GM12875 (cell line): ENCODE data around the gene OSBPL2.

Experiments
- H3K4me3 ChIP-seq: one replicate; pipeline ENCODE4 v1.5.1; 2011; ENCODE audit warnings: low read depth, low read length, control low read depth
- TF ChIP-seq, protein P1 (sequence below): IDR thresholded peaks from 2 replicates; pipeline ENCODE4 v1.5.1; 2011; ENCODE audit warnings: low read depth, mild to moderate bottlenecking, control low read depth, inconsistent platforms, low read length, moderate library complexity, borderline replicate concordance; ENCODE audit not compliant: insufficient read depth

OSBPL2 gene

GRCh38 chr20:62311832-62312661, 73.7 kb downstream of the OSBPL2 start:
- no peak overlapping the region for H3K4me3 ChIP-seq
- TF ChIP-seq, protein P1, sequence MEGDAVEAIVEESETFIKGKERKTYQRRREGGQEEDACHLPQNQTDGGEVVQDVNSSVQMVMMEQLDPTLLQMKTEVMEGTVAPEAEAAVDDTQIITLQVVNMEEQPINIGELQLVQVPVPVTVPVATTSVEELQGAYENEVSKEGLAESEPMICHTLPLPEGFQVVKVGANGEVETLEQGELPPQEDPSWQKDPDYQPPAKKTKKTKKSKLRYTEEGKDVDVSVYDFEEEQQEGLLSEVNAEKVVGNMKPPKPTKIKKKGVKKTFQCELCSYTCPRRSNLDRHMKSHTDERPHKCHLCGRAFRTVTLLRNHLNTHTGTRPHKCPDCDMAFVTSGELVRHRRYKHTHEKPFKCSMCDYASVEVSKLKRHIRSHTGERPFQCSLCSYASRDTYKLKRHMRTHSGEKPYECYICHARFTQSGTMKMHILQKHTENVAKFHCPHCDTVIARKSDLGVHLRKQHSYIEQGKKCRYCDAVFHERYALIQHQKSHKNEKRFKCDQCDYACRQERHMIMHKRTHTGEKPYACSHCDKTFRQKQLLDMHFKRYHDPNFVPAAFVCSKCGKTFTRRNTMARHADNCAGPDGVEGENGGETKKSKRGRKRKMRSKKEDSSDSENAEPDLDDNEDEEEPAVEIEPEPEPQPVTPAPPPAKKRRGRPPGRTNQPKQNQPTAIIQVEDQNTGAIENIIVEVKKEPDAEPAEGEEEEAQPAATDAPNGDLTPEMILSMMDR: no peak

DNA sequence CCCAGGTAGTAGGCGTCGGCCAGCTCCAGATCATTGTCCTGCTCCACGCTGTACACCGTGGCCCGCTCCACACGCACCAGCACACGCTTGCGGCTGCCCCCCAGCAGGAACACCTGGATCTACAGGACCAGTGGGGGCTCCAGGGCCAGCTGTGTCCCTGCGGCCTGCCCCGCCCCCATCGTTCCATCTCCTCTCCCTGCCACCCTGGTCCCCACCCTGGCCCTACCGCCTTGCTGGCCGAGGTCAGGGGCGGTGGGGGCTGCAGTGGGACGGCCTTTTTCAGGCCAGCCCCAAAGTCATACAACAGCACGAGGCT, 74.3 kb downstream of the OSBPL2 start:
- TF ChIP-seq, protein P1: no peak
- no peak overlapping the region for H3K4me3 ChIP-seq

DNA sequence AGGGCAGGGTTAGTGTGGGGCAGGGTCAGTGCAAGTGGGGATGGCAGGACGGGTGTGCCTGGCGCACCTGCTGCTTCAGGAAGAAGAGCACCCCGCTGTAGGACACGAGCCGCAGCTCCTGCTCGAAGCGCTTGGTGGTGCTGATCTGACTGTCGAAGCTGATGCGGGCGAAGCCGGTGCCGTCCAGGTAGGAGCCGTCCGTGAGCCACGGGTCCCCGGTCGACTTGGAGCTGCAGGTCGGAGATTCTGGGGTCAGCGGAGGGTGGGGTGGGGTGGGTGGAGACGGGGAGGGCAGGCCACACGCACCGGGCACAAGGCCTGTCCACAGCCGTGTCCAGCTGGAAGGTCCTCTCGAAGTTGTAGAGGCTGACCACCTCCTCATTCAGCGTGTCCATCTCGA, 74.7 kb downstream of the OSBPL2 start:
- no peak overlapping the region for H3K4me3 ChIP-seq
- TF ChIP-seq, protein P1: no peak

GRCh38 chr20:62313460-62314338, 75.4 kb downstream of the OSBPL2 start:
- H3K4me3 ChIP-seq: no peak overlapping the region
- TF ChIP-seq, protein P1: no peak

GRCh38 chr20:62314339-62314638, 76.0 kb downstream of the OSBPL2 start:
- TF ChIP-seq, protein P1: no peak

GRCh38 chr20:62314711-62315302, 76.5 kb downstream of the OSBPL2 start:
- H3K4me3 ChIP-seq: no peak overlapping the region
- TF ChIP-seq, protein P1: no peak

More at GRCh38 chr20:62314339-62314638, 76.0 kb downstream of the OSBPL2 start:
- no peak overlapping the region for H3K4me3 ChIP-seq

DNA sequence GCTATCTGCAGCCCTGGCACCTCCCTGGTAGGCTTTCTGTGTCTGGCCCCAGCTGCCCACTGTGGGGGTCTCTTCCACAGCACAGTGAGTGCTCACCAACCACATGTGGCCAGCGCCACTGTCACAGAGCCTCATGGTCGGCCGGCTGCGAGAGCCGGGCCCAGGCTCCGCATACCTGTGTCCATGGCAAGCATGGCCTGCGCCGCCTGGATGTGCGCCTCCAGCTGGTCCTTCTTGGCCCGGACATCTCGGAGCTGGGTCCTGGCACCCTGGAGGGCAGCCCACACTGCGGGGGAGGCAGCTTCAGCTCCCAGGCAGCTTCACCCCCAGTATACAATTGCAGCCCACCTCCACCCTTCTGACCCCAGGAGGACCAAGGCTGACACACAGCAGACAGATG, 77.5 kb downstream of the OSBPL2 start:
- no peak overlapping the region for H3K4me3 ChIP-seq
- TF ChIP-seq, protein P1: no peak
